A549 (cell line): Measurements from ENCODE around the gene ABT1. TPM values are rescaled to one million over a fixed set of nuclear protein-coding genes. Genes with fewer than 3 reads are reported as not detected.
A peak's percentile ranks its signal among the peaks of the same experiment; 100 is the strongest.

ENCODE experiments used
- ATAC-seq, 2 experiments: fragments of 200-7000 bp in 1 of 2; fragments of >200 bp in 1 of 2; cut with Nextera tagmentation in 1 of 2; cut with Tn5 transposase in 1 of 2; 3 replicates each; pipeline versions ENCODE4 v1.8.0 to v1.9.1; 2018 to 2020; ENCODE audit warnings: mild to moderate bottlenecking in 1 of 2, moderate library complexity in 1 of 2
- CTCF ChIA-PET: fragments of 300-600 bp; sonication (Branson Sonifier 250); formaldehyde crosslinking; extraction: SDS; loops from one replicate; lab custom pipeline; 2021; ENCODE audit warnings: antibody characterized with exemption, inconsistent platforms; lab: Yijun Ruan, JAX
- POLR2A ChIA-PET: fragments of 350-600 bp; formaldehyde crosslinking; extraction: SDS; loops from one replicate; lab custom pipeline; 2021; ENCODE audit warnings: antibody characterized with exemption, inconsistent platforms; lab: Yijun Ruan, JAX
- DNase-seq, 2 experiments: peaks; one replicate each; pipeline versions ENCODE4 v3.0.0 to v3.0.0-alpha.2; 2011 to 2016; ENCODE audit warnings: low read depth in 1 of 2, low spot score in 1 of 2
- FAIRE-seq: peaks from 2 replicates; lab custom pipeline; 2011; peaks lifted over from hg19 to GRCh38; lab: Jason Lieb, UNC
- H3K27ac ChIP-seq, 2 experiments: fragments of >200 bp; sonication (Bioruptor Twin); formaldehyde crosslinking; 3 replicates each; pipeline ENCODE4 v1.5.1; 2016 to 2017
- H3K4me1 ChIP-seq: fragments of >200 bp; sonication (Bioruptor Twin); formaldehyde crosslinking; 3 replicates; pipeline ENCODE4 v1.6.1; 2016
- H3K4me2 ChIP-seq: fragments of >200 bp; sonication (Bioruptor Twin); formaldehyde crosslinking; 3 replicates; pipeline ENCODE4 v1.6.1; 2016
- H3K4me3 ChIP-seq: fragments of >200 bp; sonication (Bioruptor Twin); formaldehyde crosslinking; 3 replicates; pipeline ENCODE4 v1.5.1; 2016
- H3K9me3 ChIP-seq: fragments of >200 bp; sonication (Bioruptor Twin); formaldehyde crosslinking; 3 replicates; pipeline ENCODE4 v1.6.1; 2016
- CEBPB ChIP-seq, 2 experiments: fragments of >200 bp in 1 of 2; sonication (Bioruptor Twin) in 1 of 2; formaldehyde crosslinking in 1 of 2; IDR thresholded peaks; 2 replicates each; pipeline ENCODE4 v1.6.1; 2012 to 2016
- CHD2 ChIP-seq: fragments of 150-350 bp; IDR thresholded peaks from 2 replicates; pipeline ENCODE4 v1.6.1; 2014; ENCODE audit warnings: low read length; ENCODE audit not compliant: partially characterized antibody
- CHD4 ChIP-seq: fragments of 200-600 bp; sonication (generic); IDR thresholded peaks from 2 replicates; pipeline ENCODE4 v1.6.1; 2016; ENCODE audit warnings: antibody characterized with exemption, mild to moderate bottlenecking, borderline replicate concordance
- FOSL2 ChIP-seq, 2 experiments: fragments of 450-650 bp in 1 of 2; fragments of >200 bp in 1 of 2; sonication (Bioruptor Twin) in 1 of 2; formaldehyde crosslinking; IDR thresholded peaks; 2 replicates each; pipeline versions ENCODE4 v1.5.0 to v1.6.1; 2016 to 2020; ENCODE audit warnings: mild to moderate bottlenecking in 1 of 2, moderate library complexity in 1 of 2
- HEYL ChIP-seq: fragments of 250-450 bp; sonication (Bioruptor Pico); IDR thresholded peaks from 2 replicates; pipeline ENCODE4 v1.8.0; 2021; ENCODE audit warnings: mild to moderate bottlenecking, moderate library complexity
- HOXA7 ChIP-seq: fragments of 250-450 bp; sonication (Bioruptor Pico); IDR thresholded peaks from 2 replicates; pipeline ENCODE4 v1.5.0; 2020; ENCODE audit warnings: mild to moderate bottlenecking, moderate library complexity
- HOXB13 ChIP-seq: fragments of 250-450 bp; sonication (Bioruptor Pico); IDR thresholded peaks from 2 replicates; pipeline ENCODE4 v1.5.0; 2020; ENCODE audit warnings: low read depth, mild to moderate bottlenecking, moderate library complexity
- HOXB5 ChIP-seq: fragments of 250-450 bp; sonication (Bioruptor Pico); IDR thresholded peaks from 2 replicates; pipeline ENCODE4 v1.5.0; 2020; ENCODE audit warnings: mild to moderate bottlenecking, moderate library complexity
- JUN ChIP-seq, 2 experiments: fragments of >200 bp; sonication (Bioruptor Twin); formaldehyde crosslinking; IDR thresholded peaks; 2 replicates in 1 of 2; 3 replicates in 1 of 2; pipeline ENCODE4 v1.6.1; 2016 to 2017
- KDM5A ChIP-seq: fragments of 200-600 bp; sonication (generic); IDR thresholded peaks from 2 replicates; pipeline ENCODE4 v1.6.1; 2016; ENCODE audit warnings: antibody characterized with exemption, mild to moderate bottlenecking
- NFE2L2 ChIP-seq: fragments of 150-350 bp; conservative IDR thresholded peaks from 2 replicates; pipeline ENCODE4 v1.6.1; 2014; ENCODE audit warnings: low read length
- NR3C1 ChIP-seq: fragments of >200 bp; sonication (Bioruptor Twin); formaldehyde crosslinking; IDR thresholded peaks from 3 replicates; pipeline ENCODE4 v1.6.1; 2017
- POLR2AphosphoS2 ChIP-seq: conservative IDR thresholded peaks from 2 replicates; pipeline ENCODE4 v1.6.1; 2012; ENCODE audit warnings: low read length, improper control_type of control experiment, inconsistent platforms
- RARB ChIP-seq: fragments of 250-450 bp; sonication (Bioruptor Pico); IDR thresholded peaks from 2 replicates; pipeline ENCODE4 v1.8.0; 2021; ENCODE audit warnings: mild to moderate bottlenecking, moderate library complexity
- RNF2 ChIP-seq: fragments of 200-600 bp; sonication (generic); IDR thresholded peaks from 2 replicates; pipeline ENCODE4 v1.6.1; 2016; ENCODE audit warnings: low read depth, mild to moderate bottlenecking, antibody characterized with exemption, moderate library complexity, borderline replicate concordance
- SREBF2 ChIP-seq: fragments of 450-650 bp; IDR thresholded peaks from 2 replicates; pipeline ENCODE4 v1.6.1; 2014; ENCODE audit warnings: mild to moderate bottlenecking, moderate library complexity
- TFCP2L1 ChIP-seq: fragments of 250-450 bp; sonication (Bioruptor Pico); IDR thresholded peaks from 2 replicates; pipeline ENCODE4 v1.5.0; 2021; ENCODE audit warnings: mild to moderate bottlenecking
- TP53 ChIP-seq: fragments of 250-450 bp; sonication (Bioruptor Pico); IDR thresholded peaks from 2 replicates; pipeline ENCODE4 v1.5.0; 2021; ENCODE audit warnings: mild to moderate bottlenecking, moderate library complexity
- ZC3H11A ChIP-seq: fragments of 450-650 bp; IDR thresholded peaks from 2 replicates; pipeline ENCODE4 v1.6.1; 2014; ENCODE audit warnings: antibody characterized with exemption, mild to moderate bottlenecking
- ZFP36 ChIP-seq: fragments of 450-650 bp; IDR thresholded peaks from 2 replicates; pipeline ENCODE4 v1.6.1; 2014; ENCODE audit warnings: borderline replicate concordance; ENCODE audit not compliant: partially characterized antibody
- WGBS: methylation state at CpG from one replicate; pipeline ENCODE4 v1.1.6; 2017; ENCODE audit errors: missing lambda C conversion rate; 5-methylcytosine and 5-hydroxymethylcytosine counted together
- polyA plus RNA-seq, 4 experiments: library from polyadenylated mRNA; depleted of rRNA in 3 of 4; stranded (reverse); fragments of >200 nt; fragmentation: RNase III in 1 of 4; extraction: RNeasy Plus Mini Kit Qiagen cat#74134 plus additional on column Dnase treatment in 1 of 4; gene quantifications; 2 replicates in 3 of 4; 3 replicates in 1 of 4; pipeline ENCODE4 v1.2.3, GENCODE V29; 2011 to 2017
- TF ChIP-seq, protein P1 (sequence below): fragments of 250-450 bp; sonication (Bioruptor Pico); IDR thresholded peaks from 2 replicates; pipeline ENCODE4 v1.5.0; 2021; ENCODE audit warnings: mild to moderate bottlenecking, moderate library complexity, borderline replicate concordance
- TF ChIP-seq, protein P2 (sequence below): IDR thresholded peaks from 2 replicates; pipeline ENCODE4 v1.6.1; 2012; ENCODE audit warnings: low read depth, borderline replicate concordance

ABT1 gene
- polyA plus RNA-seq, 2 of the 4 experiments (the other 2 are of a cell fraction), result 10.6 to 11.1 TPM

DNA sequence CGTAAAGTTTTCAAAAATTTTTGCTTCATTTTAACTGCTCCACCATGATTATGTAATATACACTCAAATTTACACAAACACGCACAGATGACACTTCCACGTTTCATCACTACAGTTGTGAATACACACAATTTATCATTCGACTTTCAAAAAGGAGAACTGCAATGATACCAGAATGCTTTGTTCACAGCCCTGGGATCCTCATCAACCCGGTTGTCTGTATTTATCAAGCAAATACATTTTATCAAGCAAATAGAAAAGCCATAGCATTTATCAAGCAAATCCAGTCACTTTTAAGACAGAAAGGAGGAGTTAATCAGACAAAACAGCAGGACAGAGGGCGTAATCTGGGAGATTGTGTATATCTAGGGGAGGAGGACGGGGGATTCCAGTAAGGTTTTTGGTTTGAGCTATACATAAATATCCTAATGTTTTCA lies 20.3 kb upstream of the ABT1 start:
- ATAC-seq (no peak), DNase-seq (no peak), FAIRE-seq (no peak)
- WGBS, result 13% methylated on average over 7 of the region's 7 CpGs
- H3K4me3 ChIP-seq, result peak overlapping the region; percentile 51
- no peaks in the 10 kb centered on the region for H3K4me1 ChIP-seq
- ChIA-PET POLR2A (interaction anchor here (1.0 to 2.2 kb wide), 5 partner anchors 16 to 39 kb away, joined by 3 to 8 read pairs (median 4); partner anchors contain the start of gene HMGN4), CTCF (interaction anchor here (1.4 to 9.4 kb wide), 2 partner anchors 16 to 235 kb away, joined by 7 to 124 read pairs; no protein-coding TSS in a partner anchor)
- peak overlapping the region; percentile 19 to 69; a peak in 3 of 6 replicates for H3K27ac ChIP-seq
- no peak for TF ChIP-seq FOSL2 (IDR thresholded peaks at IDR 0.05)
- TF ChIP-seq FOSL2 (CRISPR knock-in tag; IDR thresholded peaks at IDR 0.05), result no peak
- no peak for TF ChIP-seq JUN (IDR thresholded peaks at IDR 0.05)
- TF ChIP-seq ZC3H11A, result no peak
- no peak for TF ChIP-seq NFE2L2
- TF ChIP-seq HEYL (CRISPR knock-in tag), result no peak
- no peak for TF ChIP-seq KDM5A
- TF ChIP-seq TFCP2L1 (CRISPR knock-in tag), result no peak
- TF ChIP-seq NR3C1, result no peak
- no peak for TF ChIP-seq ZFP36
- TF ChIP-seq, protein P1, sequence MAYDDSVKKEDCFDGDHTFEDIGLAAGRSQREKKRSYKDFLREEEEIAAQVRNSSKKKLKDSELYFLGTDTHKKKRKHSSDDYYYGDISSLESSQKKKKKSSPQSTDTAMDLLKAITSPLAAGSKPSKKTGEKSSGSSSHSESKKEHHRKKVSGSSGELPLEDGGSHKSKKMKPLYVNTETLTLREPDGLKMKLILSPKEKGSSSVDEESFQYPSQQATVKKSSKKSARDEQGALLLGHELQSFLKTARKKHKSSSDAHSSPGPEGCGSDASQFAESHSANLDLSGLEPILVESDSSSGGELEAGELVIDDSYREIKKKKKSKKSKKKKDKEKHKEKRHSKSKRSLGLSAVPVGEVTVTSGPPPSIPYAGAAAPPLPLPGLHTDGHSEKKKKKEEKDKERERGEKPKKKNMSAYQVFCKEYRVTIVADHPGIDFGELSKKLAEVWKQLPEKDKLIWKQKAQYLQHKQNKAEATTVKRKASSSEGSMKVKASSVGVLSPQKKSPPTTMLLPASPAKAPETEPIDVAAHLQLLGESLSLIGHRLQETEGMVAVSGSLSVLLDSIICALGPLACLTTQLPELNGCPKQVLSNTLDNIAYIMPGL (CRISPR knock-in tag), result no peak
- no peak for TF ChIP-seq POLR2AphosphoS2
- no peaks in the 10 kb centered on the region; the same call in 2 of the 3 replicates for H3K9me3 ChIP-seq
- H3K4me2 ChIP-seq, result peak overlapping the region; percentile 80

DNA sequence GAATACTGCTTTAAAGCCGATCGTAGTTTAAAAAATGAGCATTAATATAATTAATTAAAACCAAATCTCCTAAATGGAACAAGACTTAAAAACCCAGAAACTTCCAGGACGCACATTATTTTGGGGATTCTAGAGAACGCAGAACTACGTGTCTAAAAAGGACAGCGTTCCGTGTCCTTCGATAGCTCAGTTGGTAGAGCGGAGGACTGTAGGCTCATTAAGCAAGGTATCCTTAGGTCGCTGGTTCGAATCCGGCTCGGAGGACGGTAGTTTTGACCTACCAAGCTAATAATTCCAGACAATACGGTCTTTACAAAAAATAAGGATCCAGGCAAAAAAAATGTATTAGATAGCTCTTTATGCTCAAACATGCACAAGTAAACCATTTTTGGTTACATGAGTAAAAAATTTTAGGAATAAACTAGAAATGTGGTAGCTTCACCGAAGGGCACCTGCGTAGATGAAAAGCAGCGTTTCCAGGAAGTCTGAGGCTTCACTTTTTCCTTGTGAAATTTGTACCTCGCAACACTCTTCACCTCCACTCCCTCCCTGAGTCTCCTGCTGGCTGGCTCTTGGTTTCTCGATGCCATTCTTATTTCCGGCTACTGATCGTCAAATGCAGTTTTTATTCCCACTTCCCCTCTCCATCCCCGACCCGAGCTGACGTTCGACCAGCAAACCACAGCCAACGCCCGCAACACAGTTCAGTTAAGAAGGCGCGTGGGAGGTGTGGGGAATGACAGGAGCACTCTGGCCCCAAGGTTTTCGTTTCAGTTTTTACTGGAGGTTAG lies 19.6 kb upstream of the ABT1 start:
- under 1% methylated on average over 31 of the region's 31 CpGs for WGBS
- FAIRE-seq (no peak), ATAC-seq (peak; percentile 62 to 67), DNase-seq (peak in 1 of 2 experiments; percentile 87)
- H3K4me2 ChIP-seq, result peak overlapping the region; percentile 80
- no peaks in the 10 kb centered on the region; the same call in 2 of the 3 replicates for H3K9me3 ChIP-seq
- H3K27ac ChIP-seq, result peak overlapping the region; percentile 39 to 74; a peak in 5 of 6 replicates
- peak overlapping the region; percentile 51 for H3K4me3 ChIP-seq
- no peaks in the 10 kb centered on the region for H3K4me1 ChIP-seq
- CTCF ChIA-PET, result interaction anchor here (0.5 to 9.4 kb wide), 3 partner anchors 16 to 418 kb away, joined by 3 to 124 read pairs (median 7); no protein-coding TSS in a partner anchor
- TF ChIP-seq SREBF2, result peak; percentile 61
- peak in 1 of 2 experiments; percentile 36; a peak in 1 of 4 replicates for TF ChIP-seq CEBPB (IDR thresholded peaks at IDR 0.05)
- TF ChIP-seq CHD4, result no peak
- POLR2A ChIA-PET, result interaction anchor here (1.0 to 2.2 kb wide), 5 partner anchors 15 to 39 kb away, joined by 3 to 8 read pairs (median 4); partner anchors contain the start of gene HMGN4

DNA sequence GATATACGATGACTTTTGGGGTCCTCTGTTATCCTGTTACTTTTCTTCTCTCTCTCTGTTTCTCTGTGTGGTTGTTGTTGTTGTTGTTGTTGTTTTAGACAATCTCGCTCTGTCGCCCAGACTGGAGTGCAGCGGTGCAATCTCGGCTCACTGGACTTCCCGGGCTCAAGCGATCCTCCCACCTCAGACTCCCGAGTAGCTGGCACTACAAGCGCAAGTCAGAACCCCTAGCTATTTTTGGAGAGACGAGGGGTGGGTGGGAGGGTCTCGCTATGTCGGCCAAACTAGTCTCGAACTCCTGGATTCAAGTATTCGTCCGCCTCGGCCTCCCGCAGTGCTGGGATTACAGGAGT lies 19.1 kb upstream of the ABT1 start:
- peak overlapping the region; percentile 51 for H3K4me3 ChIP-seq
- WGBS, result 45% methylated on average over 16 of the region's 17 CpGs
- no peaks in the 10 kb centered on the region; the same call in 2 of the 3 replicates for H3K9me3 ChIP-seq
- no peaks in the 10 kb centered on the region for H3K4me1 ChIP-seq
- DNase-seq (no peak), ATAC-seq (no peak; a peak in 1 of 6 replicates), FAIRE-seq (no peak)
- peak overlapping the region; percentile 80 for H3K4me2 ChIP-seq
- peak overlapping the region; percentile 39 to 74; a peak in 5 of 6 replicates for H3K27ac ChIP-seq
- CTCF ChIA-PET, result interaction anchor here (0.6 to 9.4 kb wide), 4 partner anchors 15 to 236 kb away, joined by 4 to 124 read pairs (median 6); no protein-coding TSS in a partner anchor
- TF ChIP-seq, protein P2, sequence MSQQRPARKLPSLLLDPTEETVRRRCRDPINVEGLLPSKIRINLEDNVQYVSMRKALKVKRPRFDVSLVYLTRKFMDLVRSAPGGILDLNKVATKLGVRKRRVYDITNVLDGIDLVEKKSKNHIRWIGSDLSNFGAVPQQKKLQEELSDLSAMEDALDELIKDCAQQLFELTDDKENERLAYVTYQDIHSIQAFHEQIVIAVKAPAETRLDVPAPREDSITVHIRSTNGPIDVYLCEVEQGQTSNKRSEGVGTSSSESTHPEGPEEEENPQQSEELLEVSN, result no peak
- no peak for TF ChIP-seq HOXA7 (CRISPR knock-in tag)
- TF ChIP-seq TP53, result no peak
- no peak for TF ChIP-seq ZFP36
- no peak for TF ChIP-seq HOXB5 (CRISPR knock-in tag)
- TF ChIP-seq RNF2, result no peak
- no peak for TF ChIP-seq RARB (CRISPR knock-in tag)
- TF ChIP-seq CHD2, result no peak
- TF ChIP-seq HOXB13 (CRISPR knock-in tag), result no peak
- POLR2A ChIA-PET, result no interaction called here
